ENCODE data around the gene TF. TPM values are rescaled to one million over a fixed set of nuclear protein-coding genes. Genes with fewer than 3 reads are reported as not detected.

The TF gene
- total and polyA plus RNA-seq, 10 of the 15 experiments (the other 5 are each of a cell fraction or from before 2014, with no cell fraction given), result under 0.01 to 8.9 (median 0.05) TPM; not detected in 1

DNA sequence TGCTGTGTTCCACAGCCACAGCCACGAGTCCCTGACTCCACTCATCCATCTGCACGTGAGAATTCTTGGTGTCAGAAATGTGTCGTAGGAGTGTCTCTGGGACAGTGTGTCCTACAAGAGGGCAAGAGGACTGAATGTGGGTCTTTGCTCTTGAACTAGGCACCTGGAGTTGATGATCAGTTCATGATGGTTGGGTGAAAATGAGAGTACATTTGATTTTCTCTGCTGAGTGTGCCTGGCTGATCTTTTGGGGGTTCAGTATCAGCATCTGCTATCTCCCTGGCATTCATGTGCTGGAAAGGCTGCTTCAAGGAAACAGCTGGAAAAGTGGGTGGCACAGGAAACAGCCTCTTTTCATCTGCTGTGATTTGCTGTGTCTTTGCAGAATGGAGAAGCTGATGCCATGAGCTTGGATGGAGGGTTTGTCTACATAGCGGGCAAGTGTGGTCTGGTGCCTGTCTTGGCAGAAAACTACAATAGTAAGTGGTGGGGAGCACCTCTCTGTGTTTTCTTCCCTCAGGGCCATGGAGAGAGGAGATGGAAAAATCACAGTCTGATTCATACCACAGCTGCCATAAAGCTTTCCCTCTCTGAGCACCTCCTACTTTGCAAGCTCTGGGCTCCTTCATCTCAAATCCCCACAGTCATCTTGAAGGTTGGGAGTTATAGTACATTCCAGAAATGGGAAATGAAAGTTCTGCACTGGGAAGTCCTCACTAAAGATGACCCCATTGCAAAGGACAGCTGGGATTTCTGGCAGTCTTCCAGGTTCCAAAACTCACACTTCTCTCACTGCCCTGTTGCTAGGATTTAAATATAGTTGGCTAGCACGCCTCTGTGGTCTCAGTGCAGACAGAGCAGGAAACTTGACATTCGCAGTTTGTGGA lies 17.8 kb downstream of the TF start (continued):
- TF ChIP-seq, protein P1, sequence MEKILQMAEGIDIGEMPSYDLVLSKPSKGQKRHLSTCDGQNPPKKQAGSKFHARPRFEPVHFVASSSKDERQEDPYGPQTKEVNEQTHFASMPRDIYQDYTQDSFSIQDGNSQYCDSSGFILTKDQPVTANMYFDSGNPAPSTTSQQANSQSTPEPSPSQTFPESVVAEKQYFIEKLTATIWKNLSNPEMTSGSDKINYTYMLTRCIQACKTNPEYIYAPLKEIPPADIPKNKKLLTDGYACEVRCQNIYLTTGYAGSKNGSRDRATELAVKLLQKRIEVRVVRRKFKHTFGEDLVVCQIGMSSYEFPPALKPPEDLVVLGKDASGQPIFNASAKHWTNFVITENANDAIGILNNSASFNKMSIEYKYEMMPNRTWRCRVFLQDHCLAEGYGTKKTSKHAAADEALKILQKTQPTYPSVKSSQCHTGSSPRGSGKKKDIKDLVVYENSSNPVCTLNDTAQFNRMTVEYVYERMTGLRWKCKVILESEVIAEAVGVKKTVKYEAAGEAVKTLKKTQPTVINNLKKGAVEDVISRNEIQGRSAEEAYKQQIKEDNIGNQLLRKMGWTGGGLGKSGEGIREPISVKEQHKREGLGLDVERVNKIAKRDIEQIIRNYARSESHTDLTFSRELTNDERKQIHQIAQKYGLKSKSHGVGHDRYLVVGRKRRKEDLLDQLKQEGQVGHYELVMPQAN (conservative IDR thresholded peaks at IDR 0.05), result no peak

DNA sequence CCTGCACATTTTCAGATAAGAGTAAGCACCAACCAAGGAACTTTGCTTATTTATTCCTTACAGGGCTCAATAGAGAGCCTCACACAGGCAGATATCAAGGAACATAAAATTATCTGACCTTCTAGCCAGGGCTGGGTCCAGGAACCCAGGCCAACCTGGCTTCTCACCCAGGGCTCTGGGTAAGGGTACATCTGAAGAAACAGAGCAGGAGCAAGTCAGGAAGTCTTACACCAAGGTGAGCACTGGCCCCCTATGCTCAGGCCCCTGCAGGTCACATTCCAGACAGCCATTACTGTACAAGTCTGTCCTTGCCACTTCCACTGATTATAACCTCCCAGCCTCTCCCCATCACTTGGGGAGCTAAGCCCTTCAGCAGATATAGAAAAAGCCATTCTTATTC lies 19.1 kb downstream of the TF start:
- peaks cover 2 to 11% of the 10 kb centered on the region in 2 experiments; a peak in 2 of 4 replicates for H3K27me3 ChIP-seq (replicated peaks in 1 of 2; ENCODE audit: control insufficient read depth in 2 of 2, insufficient read depth in 2 of 2, low read length in 1 of 2)
- FAIRE-seq, result no peak
- intact Hi-C loops (cut with micrococcal nuclease; ENCODE audit: unreplicated experiment), result no loop called here
- no peaks in the 10 kb centered on the region for H3K79me2 ChIP-seq (ENCODE audit: control insufficient read depth, insufficient read depth, low read length)
- H3K27ac ChIP-seq (ENCODE audit: control insufficient read depth, insufficient read depth), result no peak overlapping the region
- H3K4me2 ChIP-seq (ENCODE audit: control insufficient read depth, insufficient read depth), result no peak overlapping the region
- H3K9ac ChIP-seq (ENCODE audit: control insufficient read depth, insufficient read depth, low read length), result no peak overlapping the region
- ATAC-seq, result no peak
- DNase-seq (ENCODE audit: low read depth, low spot score), result no peak
- H3K9me3 ChIP-seq (replicated peaks; ENCODE audit: control insufficient read depth, insufficient read depth, low read length), result no peaks in the 10 kb centered on the region
- H3K36me3 ChIP-seq (ENCODE audit: control insufficient read depth in 2 of 2, insufficient read depth in 2 of 2, low read length in 1 of 2), result no peaks in the 10 kb centered on the region
- ChIA-PET SMC1A (ENCODE audit: uncharacterized antibody, unreplicated experiment) (no interaction called here), RAD21 (ENCODE audit: unreplicated experiment) (interaction anchor here (0.6 kb wide), 1 partner anchor 792 kb away, joined by 3 read pairs; no protein-coding TSS in a partner anchor), CTCF (no interaction called here), POLR2A (no interaction called here)
- in situ Hi-C loops (cut with MboI), result no loop called here
- TF ChIP-seq RCOR1 (conservative IDR thresholded peaks at IDR 0.05; ENCODE audit: low read depth, low read length), result no peak
- H3K4me1 ChIP-seq (ENCODE audit: control insufficient read depth, insufficient read depth, low read length), result no peaks in the 10 kb centered on the region
- H4K20me1 ChIP-seq (ENCODE audit: control insufficient read depth, insufficient read depth), result no peaks in the 10 kb centered on the region
- no TSS peak for BruUV-seq (replicated peaks)
- H3K4me3 ChIP-seq, result no peak overlapping the region
- no peak overlapping the region for H2AFZ ChIP-seq (ENCODE audit: control insufficient read depth, low read depth, low read length)

All from GM12878 (cell line).